ENCODE data around the gene ADPRS.
A peak's percentile ranks its signal among the peaks of the same experiment; 100 is the strongest.

The ADPRS gene

GRCh38 chr1:36134031-36134430, 45.3 kb downstream of the ADPRS start:
- no peak for DNase-seq

GRCh38 chr1:36134505-36135329, 46.0 kb downstream of the ADPRS start:
- peak in 1 of 2 donors; percentile 67 for DNase-seq

GRCh38 chr1:36135330-36135667, 46.6 kb downstream of the ADPRS start:
- DNase-seq: no peak

- no peak for DNase-seq
Observed at GRCh38 chr1:36135796-36136195, 47.1 kb downstream of the ADPRS start.

GRCh38 chr1:36136535-36136934, 47.8 kb downstream of the ADPRS start:
- no peak for DNase-seq

GRCh38 chr1:36137226-36137625, 48.5 kb downstream of the ADPRS start:
- DNase-seq: no peak

- no peak for DNase-seq
Observed at GRCh38 chr1:36137776-36138175, 49.1 kb downstream of the ADPRS start.

GRCh38 chr1:36139521-36139920, 50.8 kb downstream of the ADPRS start:
- DNase-seq: no peak

- DNase-seq: no peak
Observed at GRCh38 chr1:36142121-36142520, 53.4 kb downstream of the ADPRS start.

- no peak for DNase-seq
Observed at GRCh38 chr1:36143424-36143823, 54.7 kb downstream of the ADPRS start.

All from inflammatory macrophage treated with lipopolysaccharide for 1 hour (primary cell).